HFF-Myc (cell line): ENCODE results near the gene EXOC4.

ENCODE experiments used
- DNase-seq: peaks from one replicate; pipeline ENCODE4 v3.0.0-alpha.2; 2011; ENCODE audit warnings: low read depth; ENCODE audit errors: extremely low read depth
- H3K4me3 ChIP-seq: replicated peaks from 2 replicates; pipeline ENCODE4 v1.5.1; 2011; ENCODE audit warnings: low read depth, mild to moderate bottlenecking, control low read depth, low read length
- TF ChIP-seq, protein P1 (sequence below): IDR thresholded peaks from 2 replicates; pipeline ENCODE4 v1.5.1; 2012; ENCODE audit warnings: mild to moderate bottlenecking, low read depth, low read length, control low read depth; ENCODE audit errors: missing control alignments

Gene EXOC4

DNA sequence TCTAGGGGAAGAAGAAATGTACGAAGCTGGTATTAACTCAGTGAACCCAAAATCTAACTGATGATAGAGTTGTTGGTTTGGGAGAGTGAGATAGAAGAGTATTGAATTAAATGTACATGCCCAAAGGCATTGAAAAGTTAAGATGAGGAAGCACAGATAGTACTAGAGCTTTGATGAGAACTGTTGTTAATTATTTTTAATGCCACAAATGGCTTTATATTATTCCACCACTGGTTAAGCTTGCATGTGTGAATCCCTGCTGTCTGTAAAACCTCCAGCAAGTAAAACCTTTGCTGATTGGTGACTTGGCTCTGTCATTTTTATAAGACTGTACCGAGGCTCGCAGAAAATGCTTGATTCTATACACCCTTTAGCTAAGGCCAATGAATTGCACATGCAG lies 491.6 kb downstream of the EXOC4 start:
- no peak overlapping the region for H3K4me3 ChIP-seq
- DNase-seq, result no peak
- TF ChIP-seq, protein P1, sequence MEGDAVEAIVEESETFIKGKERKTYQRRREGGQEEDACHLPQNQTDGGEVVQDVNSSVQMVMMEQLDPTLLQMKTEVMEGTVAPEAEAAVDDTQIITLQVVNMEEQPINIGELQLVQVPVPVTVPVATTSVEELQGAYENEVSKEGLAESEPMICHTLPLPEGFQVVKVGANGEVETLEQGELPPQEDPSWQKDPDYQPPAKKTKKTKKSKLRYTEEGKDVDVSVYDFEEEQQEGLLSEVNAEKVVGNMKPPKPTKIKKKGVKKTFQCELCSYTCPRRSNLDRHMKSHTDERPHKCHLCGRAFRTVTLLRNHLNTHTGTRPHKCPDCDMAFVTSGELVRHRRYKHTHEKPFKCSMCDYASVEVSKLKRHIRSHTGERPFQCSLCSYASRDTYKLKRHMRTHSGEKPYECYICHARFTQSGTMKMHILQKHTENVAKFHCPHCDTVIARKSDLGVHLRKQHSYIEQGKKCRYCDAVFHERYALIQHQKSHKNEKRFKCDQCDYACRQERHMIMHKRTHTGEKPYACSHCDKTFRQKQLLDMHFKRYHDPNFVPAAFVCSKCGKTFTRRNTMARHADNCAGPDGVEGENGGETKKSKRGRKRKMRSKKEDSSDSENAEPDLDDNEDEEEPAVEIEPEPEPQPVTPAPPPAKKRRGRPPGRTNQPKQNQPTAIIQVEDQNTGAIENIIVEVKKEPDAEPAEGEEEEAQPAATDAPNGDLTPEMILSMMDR, result no peak

DNA sequence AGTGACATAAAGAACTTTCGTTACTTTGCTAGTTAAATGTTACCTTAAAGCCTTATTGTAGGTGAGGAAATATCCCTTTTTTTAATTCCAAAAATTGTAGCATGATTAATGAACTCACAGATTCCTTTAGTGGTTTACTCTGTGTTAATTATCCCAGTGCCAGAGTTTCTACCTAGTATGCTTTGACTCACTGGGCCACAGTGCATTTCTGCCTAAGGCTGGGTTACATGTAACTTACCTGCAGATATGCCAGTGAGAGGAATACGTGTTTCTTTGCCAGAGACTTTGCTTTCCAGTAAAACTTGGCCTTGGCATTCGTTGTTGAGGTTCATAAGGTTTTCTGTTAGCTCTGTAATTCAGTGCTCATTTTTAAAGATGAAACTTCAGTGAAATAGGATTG lies 493.4 kb downstream of the EXOC4 start:
- TF ChIP-seq, protein P1, result no peak

DNA sequence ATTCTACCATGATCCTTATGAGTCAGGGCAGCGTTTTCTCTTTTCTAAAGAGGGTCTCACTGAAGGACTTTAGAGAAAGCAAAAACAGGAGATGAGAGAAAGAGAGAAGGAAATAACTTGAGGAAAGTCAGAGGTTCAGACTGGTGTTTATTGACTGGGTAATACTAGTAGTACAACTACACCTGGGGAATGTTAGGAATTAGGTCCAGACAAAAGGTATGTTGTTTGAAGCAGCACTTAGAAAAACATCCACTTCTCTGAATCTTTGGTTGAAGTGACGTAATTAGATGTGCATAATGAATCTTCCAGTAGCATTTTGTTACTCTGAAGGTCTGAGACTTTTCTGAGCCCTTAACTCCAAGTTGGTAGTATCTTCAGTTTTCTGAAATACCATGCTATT lies 494.0 kb downstream of the EXOC4 start:
- no peak overlapping the region for H3K4me3 ChIP-seq
- no peak for DNase-seq
- TF ChIP-seq, protein P1, result no peak

More for the DNA sequence above, 493.4 kb downstream of the EXOC4 start:
- no peak overlapping the region for H3K4me3 ChIP-seq
- no peak for DNase-seq

DNA sequence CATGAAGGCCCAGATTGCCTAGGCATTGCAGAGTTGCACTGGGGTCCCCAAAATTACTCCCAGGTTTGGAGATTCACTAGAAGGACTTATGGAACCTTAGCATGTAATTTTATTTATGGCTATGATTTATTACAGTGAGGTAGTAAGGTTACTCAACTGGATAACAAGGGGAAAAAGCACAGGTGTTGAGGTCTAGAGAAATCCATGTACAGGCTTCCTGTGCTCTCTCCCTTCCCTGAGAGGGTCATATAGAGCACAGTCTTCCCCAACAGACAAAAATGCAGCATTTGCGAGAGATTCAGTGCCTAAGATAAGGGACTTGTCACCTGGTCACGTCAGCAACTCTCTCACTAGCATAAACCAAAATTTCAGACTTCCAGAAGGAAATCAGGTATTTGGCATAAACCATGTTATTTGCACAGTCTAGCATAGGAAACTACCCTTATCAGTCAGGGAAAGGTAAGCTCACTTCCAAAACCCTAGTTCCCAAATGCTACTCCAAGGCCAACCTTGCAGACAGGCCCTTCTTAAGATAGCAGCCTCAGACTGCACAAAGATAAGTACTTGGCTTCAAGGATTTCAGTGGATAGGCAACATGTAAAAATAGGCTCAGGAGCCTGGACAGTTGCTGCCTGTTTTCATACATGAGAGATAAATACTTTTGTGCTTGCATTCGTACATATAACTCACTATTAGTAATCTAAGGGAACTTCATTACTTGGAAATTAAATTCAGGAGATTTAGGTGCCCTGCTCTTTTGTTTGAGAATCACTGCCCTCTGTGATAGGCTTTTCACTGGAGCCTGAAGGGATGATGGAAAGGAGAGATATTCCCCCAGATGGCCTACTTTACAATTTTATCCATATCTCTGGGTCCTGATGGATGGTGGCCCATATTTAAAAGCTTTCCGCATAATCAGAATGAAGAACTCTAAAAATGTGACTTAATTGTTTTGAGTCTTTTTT lies 495.8 kb downstream of the EXOC4 start:
- TF ChIP-seq, protein P1, result no peak

DNA sequence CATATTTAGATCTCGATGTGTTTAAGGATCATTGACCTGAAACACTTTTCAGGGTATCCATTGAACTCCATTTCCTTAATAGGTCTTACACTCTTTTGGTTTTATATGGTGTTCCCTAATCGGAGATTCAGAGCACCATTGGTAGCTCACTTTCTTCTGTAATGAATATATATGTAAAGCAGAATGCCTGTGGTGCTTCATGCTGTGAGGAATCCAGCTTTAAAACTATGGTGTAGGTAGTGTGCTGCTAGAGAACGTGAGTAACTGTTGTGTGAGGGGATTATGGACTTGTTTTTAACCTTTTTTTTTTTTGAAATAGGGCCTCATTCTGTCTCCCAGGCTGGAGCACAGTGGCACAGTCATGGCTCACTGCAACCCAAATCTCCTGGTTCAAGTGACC lies 497.4 kb downstream of the EXOC4 start:
- DNase-seq, result no peak
- TF ChIP-seq, protein P1, result no peak
- no peak overlapping the region for H3K4me3 ChIP-seq

More for the DNA sequence above, 495.8 kb downstream of the EXOC4 start:
- no peak for DNase-seq
- no peak overlapping the region for H3K4me3 ChIP-seq

DNA sequence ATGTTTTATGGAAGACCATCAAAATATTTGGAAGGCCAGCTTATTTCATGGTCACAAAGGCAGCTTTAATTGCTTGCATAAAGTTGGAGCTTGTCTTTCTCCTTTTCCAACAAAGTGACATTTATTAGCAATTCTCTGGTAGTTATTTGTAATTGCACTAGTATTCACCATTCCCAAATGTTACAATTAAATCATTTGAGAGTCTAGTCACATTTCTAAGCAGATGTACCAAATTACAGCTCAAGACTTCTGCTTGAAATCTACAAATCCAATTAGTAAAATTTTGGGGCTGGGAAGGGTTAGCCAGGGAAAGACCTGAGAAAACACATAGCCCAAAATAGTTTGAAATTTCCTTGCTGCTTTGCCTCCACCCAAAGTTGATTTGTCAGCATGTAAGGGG lies 498.2 kb downstream of the EXOC4 start:
- TF ChIP-seq, protein P1, result no peak
- H3K4me3 ChIP-seq, result no peak overlapping the region
- no peak for DNase-seq

DNA sequence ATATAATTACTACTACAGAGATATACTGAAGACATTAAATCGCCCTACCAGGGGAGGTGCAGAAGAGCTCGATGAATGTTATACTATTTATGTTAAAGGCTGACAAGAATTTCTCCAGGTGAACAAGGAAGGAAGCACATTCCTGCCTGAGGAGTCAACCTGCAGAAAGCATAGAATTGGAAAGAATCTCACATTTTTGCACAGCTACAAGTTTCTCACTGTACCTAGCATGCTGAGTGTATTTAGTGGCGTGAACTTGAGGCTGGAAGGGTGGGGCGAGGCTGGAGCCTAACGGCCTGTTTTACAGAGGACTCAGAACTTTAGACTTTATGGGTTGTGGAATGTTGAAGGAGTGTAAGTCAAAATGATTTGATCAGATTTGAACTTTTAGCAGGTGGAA lies 500.6 kb downstream of the EXOC4 start:
- no peak for DNase-seq
- TF ChIP-seq, protein P1, result no peak
- H3K4me3 ChIP-seq, result no peak overlapping the region
